CD4-positive, alpha-beta memory T cell (primary cell): Measurements from ENCODE around the gene SFSWAP. TPM values are rescaled to one million over a fixed set of nuclear protein-coding genes. Genes with fewer than 3 reads are reported as not detected.

Experiments
- CTCF ChIA-PET: fragments of 350-600 bp; sonication (Branson Sonifier 250); formaldehyde crosslinking; loops from one replicate; lab custom pipeline; 2021; ENCODE audit warnings: inconsistent platforms; ENCODE audit not compliant: partially characterized antibody; lab: Charles Lee
- POLR2A ChIA-PET: fragments of 350-600 bp; sonication (Branson Sonifier 250); formaldehyde crosslinking; loops from one replicate; lab custom pipeline; 2021; ENCODE audit not compliant: partially characterized antibody; lab: Charles Lee
- DNase-seq, 5 donors: peaks; one replicate each; pipeline versions ENCODE4 v3.0.0 to v3.0.0-alpha.2; 2020 to 2022; ENCODE audit warnings: mixed read lengths in 1 of 5
- H3K27ac ChIP-seq: one replicate; pipeline ENCODE4 v1.7.0; 2013; ENCODE audit warnings: low read depth, low read length
- H3K27me3 ChIP-seq: 2 replicates; pipeline ENCODE4 v1.7.0; 2013; ENCODE audit warnings: mild to moderate bottlenecking, low read length, moderate library complexity; ENCODE audit not compliant: insufficient read depth
- H3K36me3 ChIP-seq: 2 replicates; pipeline ENCODE4 v1.7.0; 2013; ENCODE audit warnings: mild to moderate bottlenecking, low read length, moderate library complexity; ENCODE audit not compliant: insufficient read depth
- H3K4me1 ChIP-seq: 2 replicates; pipeline ENCODE4 v1.7.0; 2013; ENCODE audit warnings: mild to moderate bottlenecking, low read length, moderate library complexity; ENCODE audit not compliant: insufficient read depth
- H3K4me3 ChIP-seq, 2 donors: one replicate each; pipeline ENCODE4 v1.7.0; 2013; ENCODE audit warnings: low read length in 2 of 2, mild to moderate bottlenecking in 1 of 2
- H3K9me3 ChIP-seq, 2 donors: one replicate each; pipeline ENCODE4 v1.7.0; 2013; ENCODE audit warnings: low read length in 2 of 2, control low read depth in 1 of 2; ENCODE audit not compliant: control insufficient read depth in 1 of 2
- H3K27ac Mint-ChIP-seq, 7 donors: one replicate each; pipeline ENCODE4 v1.8.0; 2020 to 2021; ENCODE audit warnings: mixed read lengths in 7 of 7, mild to moderate bottlenecking in 6 of 7, inconsistent platforms in 3 of 7, moderate library complexity in 3 of 7
- H3K27me3 Mint-ChIP-seq, 2 donors: one replicate each; pipeline ENCODE4 v1.8.0; 2020 to 2021; ENCODE audit warnings: mixed read lengths in 2 of 2
- H3K36me3 Mint-ChIP-seq, 2 donors: one replicate each; pipeline ENCODE4 v1.8.0; 2020 to 2021; ENCODE audit warnings: mixed read lengths in 2 of 2, inconsistent platforms in 1 of 2, mild to moderate bottlenecking in 1 of 2
- H3K4me1 Mint-ChIP-seq, 4 donors: one replicate each; pipeline ENCODE4 v1.8.0; 2020 to 2021; ENCODE audit warnings: mixed read lengths in 4 of 4, mild to moderate bottlenecking in 1 of 4
- H3K4me3 Mint-ChIP-seq, 8 donors: one replicate each; pipeline ENCODE4 v1.8.0; 2020 to 2021; ENCODE audit warnings: mixed read lengths in 8 of 8, mild to moderate bottlenecking in 7 of 8, moderate library complexity in 6 of 8, inconsistent platforms in 3 of 8
- H3K9me3 Mint-ChIP-seq, 8 donors: one replicate each; pipeline ENCODE4 v1.8.0; 2020 to 2021; ENCODE audit warnings: mixed read lengths in 8 of 8, mild to moderate bottlenecking in 5 of 8, inconsistent platforms in 3 of 8, moderate library complexity in 1 of 8
- intact Hi-C: fragments of 100-400 bp; cut with micrococcal nuclease; formaldehyde crosslinking; loops from one replicate; pipeline ENCODE4 v1.15.1; 2023
- polyA plus RNA-seq, 2 donors: library from polyadenylated mRNA; unstranded; fragments of 300-500 nt; fragmentation: Illumina TruSeq; gene quantifications; one replicate each; pipeline ENCODE4 v1.2.3, GENCODE V29; 2021
- total RNA-seq, 2 experiments: library from RNA; stranded (reverse); gene quantifications; one replicate each; pipeline ENCODE4 v1.2.3, GENCODE V29; 2021

The SFSWAP gene
- total and polyA plus RNA-seq, 4 experiments from 2014 or later, result 9.8 to 96.8 (median 60.7) TPM

GRCh38 chr12:131687346-131688125, 23.4 kb upstream of the SFSWAP start:
- H3K36me3 Mint-ChIP-seq, result no peaks in the 10 kb centered on the region
- CTCF ChIA-PET, result no interaction called here
- Histone ChIP-seq H3K27ac (no peak overlapping the region), H3K4me1 (no peaks in the 10 kb centered on the region), H3K36me3 (no peaks in the 10 kb centered on the region), H3K27me3 (no peaks in the 10 kb centered on the region), H3K9me3 (no peaks in the 10 kb centered on the region), H3K4me3 (no peak overlapping the region)
- no peak for DNase-seq
- POLR2A ChIA-PET, result no interaction called here
- no peak overlapping the region for H3K4me3 Mint-ChIP-seq
- H3K9me3 Mint-ChIP-seq, result peaks cover 0 to 1% (median 0%) of the 10 kb centered on the region in 8 donors
- peaks cover 2 to 10% of the 10 kb centered on the region in 2 donors for H3K27me3 Mint-ChIP-seq
- peaks cover 0 to 7% (median 3%) of the 10 kb centered on the region in 4 donors for H3K4me1 Mint-ChIP-seq
- intact Hi-C loops, result no loop called here
- no peak overlapping the region for H3K27ac Mint-ChIP-seq

DNA sequence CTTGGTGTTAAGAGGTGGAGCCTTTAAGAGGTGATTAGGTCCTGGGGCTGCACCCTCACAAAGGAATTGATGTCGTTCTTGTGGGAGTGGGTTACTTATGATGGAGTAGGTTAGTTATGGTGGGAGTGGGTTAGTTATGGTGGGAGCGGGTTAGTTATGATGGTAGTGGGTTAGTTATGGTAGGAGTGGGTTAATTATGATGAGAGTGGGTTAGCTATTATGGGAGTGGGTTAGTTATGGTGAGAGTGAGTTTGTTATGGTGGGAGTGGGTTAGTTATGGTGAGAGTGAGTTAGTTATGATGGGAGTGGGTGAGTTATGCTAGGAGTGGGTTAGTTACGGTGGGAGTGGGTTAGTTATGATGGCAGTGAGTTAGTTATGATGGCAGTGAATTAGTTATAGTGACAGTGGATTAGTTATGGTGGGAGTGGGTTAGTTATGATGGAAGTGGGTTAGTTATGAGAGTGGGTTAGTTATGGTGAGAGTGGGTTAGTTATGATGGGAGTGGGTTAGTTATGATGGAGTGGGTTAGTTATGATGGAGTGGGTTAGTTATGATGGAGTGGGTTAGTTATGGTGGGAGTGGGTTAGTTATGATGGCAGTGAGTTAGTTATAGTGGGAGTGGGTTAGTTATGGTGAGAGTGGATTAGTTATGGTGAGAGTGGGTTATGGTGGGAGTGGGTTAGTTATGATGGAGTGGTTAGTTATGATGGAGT, 22.6 kb upstream of the SFSWAP start:
- Histone ChIP-seq H3K36me3 (no peaks in the 10 kb centered on the region), H3K27ac (no peak overlapping the region), H3K4me1 (no peaks in the 10 kb centered on the region), H3K27me3 (no peaks in the 10 kb centered on the region), H3K9me3 (no peaks in the 10 kb centered on the region), H3K4me3 (no peak overlapping the region)
- no peaks in the 10 kb centered on the region for H3K9me3 Mint-ChIP-seq
- H3K27ac Mint-ChIP-seq, result peak overlapping the region in 1 of 7 donors; percentile 68
- peaks cover 2 to 10% of the 10 kb centered on the region in 2 donors for H3K27me3 Mint-ChIP-seq
- intact Hi-C loops, result no loop called here
- POLR2A ChIA-PET, result no interaction called here
- no peaks in the 10 kb centered on the region for H3K4me1 Mint-ChIP-seq
- CTCF ChIA-PET, result no interaction called here
- DNase-seq, result no peak
- no peak overlapping the region for H3K4me3 Mint-ChIP-seq
- no peaks in the 10 kb centered on the region for H3K36me3 Mint-ChIP-seq

GRCh38 chr12:131688845-131689154, 22.1 kb upstream of the SFSWAP start:
- intact Hi-C loops, result no loop called here

GRCh38 chr12:131690320-131690719, 20.6 kb upstream of the SFSWAP start:
- H3K4me1 ChIP-seq, result no peaks in the 10 kb centered on the region
- POLR2A ChIA-PET, result no interaction called here
- intact Hi-C loops, result no loop called here
- Mint-ChIP-seq H3K27me3 (peaks cover 2 to 10% of the 10 kb centered on the region in 2 donors), H3K9me3 (no peaks in the 10 kb centered on the region), H3K27ac (peak overlapping the region in 1 of 7 donors; percentile 13), H3K4me1 (no peaks in the 10 kb centered on the region), H3K36me3 (no peaks in the 10 kb centered on the region), H3K4me3 (no peak overlapping the region)
- no peak overlapping the region for H3K27ac ChIP-seq
- CTCF ChIA-PET, result no interaction called here
- no peaks in the 10 kb centered on the region for H3K36me3 ChIP-seq
- no peak overlapping the region for H3K4me3 ChIP-seq
- H3K27me3 ChIP-seq, result no peaks in the 10 kb centered on the region
- no peak for DNase-seq
- no peaks in the 10 kb centered on the region for H3K9me3 ChIP-seq

More at GRCh38 chr12:131688845-131689154, 22.1 kb upstream of the SFSWAP start:
- Mint-ChIP-seq H3K36me3 (no peaks in the 10 kb centered on the region), H3K27me3 (peaks cover 2 to 10% of the 10 kb centered on the region in 2 donors), H3K4me1 (no peaks in the 10 kb centered on the region), H3K4me3 (no peak overlapping the region), H3K27ac (no peak overlapping the region), H3K9me3 (no peaks in the 10 kb centered on the region)
- Histone ChIP-seq H3K4me1 (no peaks in the 10 kb centered on the region), H3K4me3 (no peak overlapping the region), H3K27me3 (no peaks in the 10 kb centered on the region), H3K27ac (no peak overlapping the region), H3K36me3 (no peaks in the 10 kb centered on the region), H3K9me3 (no peaks in the 10 kb centered on the region)
- CTCF ChIA-PET, result no interaction called here
- DNase-seq, result no peak
- POLR2A ChIA-PET, result no interaction called here

DNA sequence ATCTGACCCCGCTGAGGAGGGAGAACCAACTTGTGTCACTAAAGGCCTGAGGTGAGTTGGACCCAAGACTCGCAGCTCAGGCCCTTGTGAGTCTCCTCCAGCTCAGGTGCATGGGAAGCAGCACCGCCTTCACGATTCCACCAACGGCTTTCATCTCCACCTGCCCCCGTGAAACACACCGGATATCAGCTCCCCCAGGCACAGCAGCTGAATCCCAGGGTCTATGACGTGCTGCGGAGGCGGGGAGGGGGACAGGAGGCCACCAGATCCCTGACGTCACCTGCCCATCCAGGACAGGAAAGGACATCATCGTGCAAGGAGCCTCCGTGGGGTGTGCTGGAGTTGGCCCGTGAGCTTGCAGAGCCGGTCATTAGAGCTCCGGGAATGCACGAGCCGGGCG, 18.5 kb upstream of the SFSWAP start:
- no peaks in the 10 kb centered on the region for H3K27me3 ChIP-seq
- H3K9me3 ChIP-seq, result no peaks in the 10 kb centered on the region
- H3K4me1 ChIP-seq, result no peaks in the 10 kb centered on the region
- Mint-ChIP-seq H3K27me3 (peaks cover 2 to 13% of the 10 kb centered on the region in 2 donors), H3K4me1 (no peaks in the 10 kb centered on the region), H3K9me3 (no peaks in the 10 kb centered on the region), H3K4me3 (no peak overlapping the region), H3K27ac (no peak overlapping the region), H3K36me3 (no peaks in the 10 kb centered on the region)
- intact Hi-C loops, result no loop called here
- no peak for DNase-seq
- H3K27ac ChIP-seq, result no peak overlapping the region
- CTCF ChIA-PET, result no interaction called here
- H3K4me3 ChIP-seq, result no peak overlapping the region
- no peaks in the 10 kb centered on the region for H3K36me3 ChIP-seq
- POLR2A ChIA-PET, result no interaction called here

- ChIA-PET CTCF (no interaction called here), POLR2A (no interaction called here)
- Mint-ChIP-seq H3K9me3 (no peaks in the 10 kb centered on the region), H3K4me3 (no peak overlapping the region), H3K27me3 (peaks cover 2 to 13% of the 10 kb centered on the region in 2 donors), H3K36me3 (no peaks in the 10 kb centered on the region), H3K4me1 (no peaks in the 10 kb centered on the region), H3K27ac (no peak overlapping the region)
- no peaks in the 10 kb centered on the region for H3K4me1 ChIP-seq
- no peaks in the 10 kb centered on the region for H3K9me3 ChIP-seq
- intact Hi-C loops, result no loop called here
- no peak for DNase-seq
- H3K27me3 ChIP-seq, result no peaks in the 10 kb centered on the region
- no peak overlapping the region for H3K27ac ChIP-seq
- H3K4me3 ChIP-seq, result no peak overlapping the region
- no peaks in the 10 kb centered on the region for H3K36me3 ChIP-seq
Measured at GRCh38 chr12:131693149-131693548, 17.7 kb upstream of the SFSWAP start.

- H3K27ac Mint-ChIP-seq, result no peak overlapping the region
- Histone ChIP-seq H3K27me3 (no peaks in the 10 kb centered on the region), H3K27ac (no peak overlapping the region), H3K4me1 (no peaks in the 10 kb centered on the region), H3K4me3 (no peak overlapping the region), H3K36me3 (no peaks in the 10 kb centered on the region), H3K9me3 (no peaks in the 10 kb centered on the region)
- H3K36me3 Mint-ChIP-seq, result no peaks in the 10 kb centered on the region
- intact Hi-C loops, result no loop called here
- POLR2A ChIA-PET, result no interaction called here
- H3K4me3 Mint-ChIP-seq, result no peak overlapping the region
- H3K4me1 Mint-ChIP-seq, result no peaks in the 10 kb centered on the region
- no peak for DNase-seq
- CTCF ChIA-PET, result no interaction called here
- H3K27me3 Mint-ChIP-seq, result peaks cover 2 to 15% of the 10 kb centered on the region in 2 donors
- H3K9me3 Mint-ChIP-seq, result no peaks in the 10 kb centered on the region
Measured at GRCh38 chr12:131694116-131694838, 16.6 kb upstream of the SFSWAP start.
